H54 (cell line): ENCODE measurements around the gene XPNPEP2.

Source experiments
- DNase-seq: peaks from one replicate; pipeline ENCODE4 v3.0.0; 2011; ENCODE audit warnings: low spot score, mixed read lengths; ENCODE audit not compliant: insufficient read length
- FAIRE-seq: peaks from 3 replicates; lab custom pipeline; 2011; peaks lifted over from hg19 to GRCh38; lab: Jason Lieb, UNC
- POLR2A ChIP-seq: IDR thresholded peaks from 2 replicates; pipeline ENCODE4 v1.6.1; 2011; ENCODE audit warnings: low read depth, mild to moderate bottlenecking, low read length

The XPNPEP2 gene

DNA sequence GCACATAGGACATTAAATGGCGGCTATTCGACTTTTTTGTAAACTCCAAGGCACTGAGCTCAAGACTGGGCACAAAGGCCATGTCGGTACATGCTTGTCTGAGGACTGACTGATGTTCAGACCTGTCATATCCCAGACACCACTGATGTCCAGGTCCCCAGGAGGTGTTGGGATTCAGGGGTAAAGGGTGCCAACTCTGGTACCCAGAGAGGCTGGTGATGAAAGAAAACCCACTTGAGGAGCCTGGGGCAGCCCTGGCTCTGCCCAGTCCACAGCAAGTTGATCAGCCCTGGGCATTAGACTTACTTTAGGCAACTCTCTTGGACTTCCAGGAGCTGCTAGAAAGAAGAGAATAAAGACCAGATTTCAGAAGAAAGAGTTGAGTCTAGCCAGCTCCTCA lies 59.7 kb downstream of the XPNPEP2 start:
- FAIRE-seq (no peak), DNase-seq (no peak)
- no peak for TF ChIP-seq POLR2A

DNA sequence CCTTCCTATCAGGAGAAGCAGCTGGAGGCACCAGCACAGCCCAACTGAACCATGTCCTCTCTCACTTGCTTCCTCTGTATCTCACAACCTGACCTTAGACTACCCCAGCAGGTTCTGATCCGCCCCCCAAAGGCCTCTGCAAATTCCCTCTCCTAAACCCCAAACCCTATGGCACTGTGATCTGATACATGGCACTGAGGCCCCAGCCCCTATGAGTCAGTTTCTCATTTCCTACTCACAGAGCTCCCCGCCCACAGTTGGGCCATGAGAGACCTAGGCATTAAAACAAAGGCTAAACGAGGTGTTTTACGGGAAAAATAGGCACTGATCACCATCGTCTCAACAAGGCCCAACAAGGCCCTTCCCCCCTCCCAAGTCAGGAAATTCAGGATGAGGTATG lies 60.1 kb downstream of the XPNPEP2 start:
- DNase-seq = no peak

DNA sequence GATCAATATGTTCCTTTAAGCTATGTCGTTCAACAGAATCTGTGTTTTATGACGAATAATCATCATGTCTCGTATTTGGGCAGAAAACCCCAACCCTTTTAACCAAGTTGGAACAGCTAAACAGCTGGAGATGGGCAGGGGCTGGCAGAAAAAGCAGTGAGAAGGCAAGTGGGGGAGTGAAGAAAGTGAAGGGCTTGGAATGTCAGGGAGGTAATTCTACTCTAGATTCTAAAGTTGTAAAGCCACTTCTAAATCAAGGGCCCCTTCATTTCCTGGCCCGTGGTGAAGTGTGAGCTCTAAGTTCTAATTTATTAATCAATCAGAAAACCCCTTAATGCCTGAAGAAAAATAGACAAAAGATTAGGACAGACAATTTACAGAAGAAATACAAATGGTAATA lies 61.4 kb downstream of the XPNPEP2 start:
- no peak for TF ChIP-seq POLR2A
- no peak for DNase-seq
- FAIRE-seq = no peak

More for the DNA sequence above, 60.1 kb downstream of the XPNPEP2 start:
- FAIRE-seq = no peak
- no peak for TF ChIP-seq POLR2A

DNA sequence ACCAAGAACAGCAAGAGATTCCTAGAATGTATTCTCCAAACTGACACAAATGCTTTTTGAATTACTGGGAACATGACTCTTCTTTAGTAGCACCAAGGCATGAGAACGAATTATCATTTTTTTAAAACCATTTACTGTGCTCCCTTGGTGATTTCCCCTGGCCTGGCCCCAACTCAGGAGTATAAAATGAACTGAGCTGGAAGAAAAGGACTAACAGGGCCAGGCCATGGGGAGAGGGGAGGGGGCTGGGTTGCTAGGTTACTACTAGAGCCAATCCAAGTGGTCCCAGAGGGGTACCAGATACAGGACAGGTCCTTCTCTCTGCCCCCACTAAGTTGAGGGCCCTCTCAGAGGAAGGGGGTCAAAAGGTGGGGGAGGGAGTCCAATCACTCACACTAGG lies 64.1 kb downstream of the XPNPEP2 start:
- DNase-seq = no peak
- TF ChIP-seq POLR2A = no peak
- FAIRE-seq = no peak

DNA sequence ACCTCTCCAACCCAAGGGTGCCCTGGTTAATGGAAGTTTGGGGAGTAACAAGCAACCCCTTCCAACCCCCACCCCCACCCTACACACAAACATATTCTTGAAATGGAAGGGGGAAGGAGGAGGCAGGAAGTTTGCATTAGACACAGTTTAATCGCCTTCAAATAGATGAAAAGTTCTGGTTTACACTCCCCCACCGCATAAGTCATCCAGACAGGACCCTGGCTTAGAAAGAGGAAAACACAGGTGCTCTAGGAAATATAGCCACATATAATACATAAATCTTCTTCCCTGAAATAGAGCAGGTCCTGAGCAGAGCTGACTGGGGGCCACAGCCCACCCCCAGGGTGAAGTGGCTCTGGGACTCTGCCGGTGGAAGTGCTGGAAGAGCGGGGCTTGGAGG lies 66.0 kb downstream of the XPNPEP2 start:
- FAIRE-seq = no peak
- DNase-seq = no peak
- TF ChIP-seq POLR2A = no peak

DNA sequence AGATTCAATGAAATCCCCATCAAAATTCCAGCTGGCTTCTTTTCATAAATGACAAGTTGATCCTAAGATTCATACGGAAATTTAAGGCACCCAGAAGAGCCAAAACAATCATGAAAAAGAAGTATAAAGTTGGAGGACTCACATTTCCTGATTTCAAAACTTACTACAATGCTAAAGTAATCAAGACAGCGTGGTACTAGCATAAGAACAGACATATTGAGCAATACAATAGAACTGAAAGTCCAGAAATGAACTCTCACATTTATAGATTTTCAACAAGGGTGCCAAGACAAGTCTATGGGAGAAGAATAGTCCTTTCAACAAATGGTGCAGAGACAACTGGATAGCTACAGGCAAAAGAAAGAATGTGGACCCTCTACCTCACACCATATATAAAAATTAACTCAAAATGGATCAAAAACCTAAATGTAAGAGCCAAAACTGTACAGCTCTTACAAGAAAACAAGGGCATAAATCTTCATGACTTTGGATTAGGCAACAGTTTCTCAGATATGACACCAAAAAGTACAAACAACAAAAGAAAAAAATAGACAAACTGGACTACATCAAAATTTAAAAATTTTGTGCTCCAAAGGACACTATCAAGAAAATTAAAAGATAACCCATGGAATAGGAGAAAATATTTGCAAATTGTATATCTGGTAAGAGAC lies 69.5 kb downstream of the XPNPEP2 start:
- DNase-seq (no peak), FAIRE-seq (no peak)
- no peak for TF ChIP-seq POLR2A

DNA sequence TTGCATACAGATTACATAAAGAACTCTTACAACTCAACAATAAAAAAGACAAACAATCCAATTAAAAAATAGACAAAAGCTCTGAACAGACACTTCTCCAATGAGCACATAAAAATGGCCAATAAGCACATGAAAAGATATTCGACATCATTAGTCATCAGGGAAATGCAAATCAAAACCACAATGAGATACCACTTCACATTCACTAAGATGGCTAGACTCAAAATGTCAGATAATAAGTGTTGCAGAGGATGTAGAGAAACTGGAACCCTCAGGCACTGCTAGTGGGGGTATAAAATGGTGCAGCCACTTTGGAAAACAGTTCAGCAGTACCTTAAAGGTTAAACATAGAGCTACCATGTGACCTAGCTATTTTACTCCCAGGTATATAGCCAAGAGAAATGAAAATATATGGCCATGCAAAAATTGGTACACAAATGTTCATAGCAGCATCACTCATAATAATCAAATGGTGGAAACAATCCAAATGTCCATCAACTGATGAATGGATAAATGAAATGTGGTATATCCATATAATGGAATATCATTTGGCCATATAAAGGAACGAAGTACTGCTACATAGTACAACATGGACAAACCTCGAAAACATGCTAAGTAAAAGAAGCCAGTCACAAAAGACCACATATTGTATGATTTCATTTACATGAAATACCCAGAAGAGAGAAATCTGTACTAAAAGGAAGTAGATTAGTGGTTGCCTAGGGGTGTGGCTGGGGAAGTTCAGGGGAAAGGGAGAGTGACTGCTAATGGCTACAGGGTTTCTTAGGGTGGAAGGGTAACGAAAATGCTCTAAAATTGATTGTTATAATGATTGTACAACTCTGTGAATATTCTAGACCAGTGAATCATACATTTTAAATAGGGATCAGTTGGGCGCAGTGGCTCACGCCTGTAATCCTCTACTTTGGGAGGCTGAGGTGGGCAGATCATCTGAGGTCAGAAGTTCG lies 70.3 kb downstream of the XPNPEP2 start:
- DNase-seq (no peak), FAIRE-seq (no peak)
- TF ChIP-seq POLR2A = no peak

DNA sequence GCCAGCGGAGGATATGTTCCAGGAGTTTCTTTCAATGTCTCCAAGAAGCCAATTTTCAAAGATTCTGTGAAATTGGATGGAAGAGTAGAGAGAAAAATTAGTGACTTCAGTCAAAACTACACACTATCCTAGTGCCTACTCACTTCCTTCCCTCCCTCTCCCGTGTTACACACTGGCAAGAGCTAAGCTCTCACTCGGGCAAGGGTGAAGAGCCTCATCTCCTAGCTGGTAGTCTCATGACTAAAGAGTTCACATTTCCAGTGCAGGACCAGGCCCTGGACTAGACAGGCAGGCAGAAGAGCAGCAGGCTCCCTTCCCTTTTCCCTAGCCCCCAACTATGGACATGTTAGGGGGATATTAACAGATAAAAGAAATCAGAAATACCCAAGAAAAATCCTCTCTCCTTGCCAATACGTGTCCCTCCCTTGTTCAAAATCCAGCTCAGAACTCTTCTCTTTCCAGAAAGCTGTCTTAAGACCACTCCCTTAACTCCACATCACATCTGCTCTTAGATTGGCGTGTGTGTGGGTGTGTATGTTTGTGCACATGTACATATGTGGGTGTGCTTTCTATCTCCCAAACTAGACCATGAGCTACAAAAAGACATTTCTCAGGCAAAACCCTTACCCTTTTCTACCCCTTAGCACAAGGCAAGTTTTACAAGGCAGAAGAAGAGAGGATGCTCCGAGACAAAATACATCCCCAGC lies 75.0 kb downstream of the XPNPEP2 start:
- no peak for DNase-seq
- FAIRE-seq = no peak
- TF ChIP-seq POLR2A = no peak

DNA sequence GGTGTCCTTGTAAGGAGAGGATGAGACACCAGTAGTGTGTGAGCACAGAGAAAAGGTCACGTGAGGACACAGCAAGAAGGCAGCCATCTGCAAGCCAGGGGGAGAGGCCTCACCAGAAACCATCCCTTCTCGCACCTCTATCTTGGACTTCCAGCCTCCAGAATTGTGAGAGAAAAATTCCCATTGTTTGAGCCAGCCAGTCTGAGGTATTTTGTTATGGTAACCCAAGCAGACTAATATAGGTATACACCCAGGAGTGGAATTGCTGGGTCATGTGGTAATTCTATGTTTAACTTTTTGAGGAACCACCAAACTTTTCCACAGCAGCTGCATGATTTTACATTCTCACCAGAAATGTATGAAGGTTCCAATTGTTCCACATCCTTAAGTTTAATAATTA lies 79.3 kb downstream of the XPNPEP2 start:
- no peak for TF ChIP-seq POLR2A
- DNase-seq = no peak
- no peak for FAIRE-seq
